ENCODE results near the gene TSPAN13.

GRCh38 chr7:16810573-16810972, 57.0 kb downstream of the TSPAN13 start:
- TF ChIP-seq CTCF (IDR thresholded peaks at IDR 0.05; ENCODE audit: poor library complexity, severe bottlenecking) (no peak), EP300 (conservative IDR thresholded peaks at IDR 0.05; ENCODE audit: poor library complexity, severe bottlenecking) (no peak), RAD21 (conservative IDR thresholded peaks at IDR 0.05) (no peak), POLR2AphosphoS5 (IDR thresholded peaks at IDR 0.05) (no peak), REST (IDR thresholded peaks at IDR 0.05; ENCODE audit: borderline replicate concordance) (no peak), EZH2 (IDR thresholded peaks at IDR 0.05; ENCODE audit: borderline replicate concordance, insufficient read depth, low read length, poor library complexity, severe bottlenecking) (no peak), SMC3 (conservative IDR thresholded peaks at IDR 0.05; ENCODE audit: poor library complexity) (no peak), MXI1 (conservative IDR thresholded peaks at IDR 0.05; ENCODE audit: poor library complexity, severe bottlenecking) (no peak), TAF1 (IDR thresholded peaks at IDR 0.05; ENCODE audit: low read depth) (no peak)

Measured in neural cell (in vitro differentiated cells).